GM21723 (cell line): ENCODE results near the gene RABL6.
"Not testable (repeated sequence)": the region's sequence is repeated elsewhere in the genome, so short reads cannot be mapped to it uniquely, and the experiment has no call there.

Experiments
- ATAC-seq: cut with Tn5 transposase; IDR thresholded peaks from one replicate; pipeline ENCODE4 v1.9.1; 2021; ENCODE audit warnings: mild to moderate bottlenecking, moderate library complexity; ENCODE audit not compliant: unreplicated experiment

RABL6 gene

DNA sequence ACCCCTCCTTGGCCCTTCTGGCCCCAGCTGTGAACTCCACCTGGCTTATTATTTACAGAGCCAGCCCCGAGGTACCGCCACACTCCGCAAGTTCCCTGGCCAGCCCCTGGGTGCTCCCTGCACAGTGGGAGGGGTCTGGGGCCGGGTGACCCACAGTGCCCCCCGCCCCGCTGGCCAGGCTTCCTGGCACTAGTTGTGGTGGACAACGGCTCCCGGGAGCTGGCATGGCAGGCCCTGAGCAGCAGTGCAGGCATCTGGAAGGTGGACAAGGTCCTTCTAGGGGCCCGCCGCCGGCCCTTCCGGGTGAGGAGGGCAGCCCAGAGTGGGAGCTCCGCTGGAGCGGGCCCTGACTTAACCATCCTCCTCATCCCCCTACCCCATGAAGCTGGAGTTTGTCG lies 48.3 kb downstream of the RABL6 start:
- ATAC-seq = no peak

DNA sequence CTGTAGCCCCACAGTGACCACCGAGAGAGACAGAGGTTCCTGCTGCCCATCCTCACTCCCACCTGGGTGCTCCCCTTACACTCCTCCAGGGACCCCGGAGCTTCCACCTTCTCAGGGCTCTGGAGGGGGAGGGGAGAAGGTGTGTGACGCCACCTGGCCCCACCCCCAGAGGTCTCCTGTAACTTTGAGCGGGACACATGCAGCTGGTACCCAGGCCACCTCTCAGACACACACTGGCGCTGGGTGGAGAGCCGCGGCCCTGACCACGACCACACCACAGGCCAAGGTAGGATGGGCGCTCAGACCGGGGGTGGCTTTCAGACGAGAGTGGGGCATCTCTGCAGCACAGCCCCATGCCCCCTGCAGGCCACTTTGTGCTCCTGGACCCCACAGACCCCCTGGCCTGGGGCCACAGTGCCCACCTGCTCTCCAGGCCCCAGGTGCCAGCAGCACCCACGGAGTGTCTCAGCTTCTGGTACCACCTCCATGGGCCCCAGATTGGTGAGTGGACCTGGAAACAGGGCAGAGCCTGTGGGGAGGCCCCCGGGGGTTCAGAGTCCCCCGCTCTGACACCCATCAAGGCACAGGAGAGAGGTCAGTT lies 48.9 kb downstream of the RABL6 start:
- ATAC-seq = no peak

GRCh38 chr9:136857166-136857565 lies 49.4 kb downstream of the RABL6 start:
- no peak for ATAC-seq

- ATAC-seq = no peak
These were observed 50.0 kb downstream of the RABL6 start for GRCh38 chr9:136857581-136858412.

- no peak for ATAC-seq
These were observed 50.7 kb downstream of the RABL6 start for GRCh38 chr9:136858452-136858843.

DNA sequence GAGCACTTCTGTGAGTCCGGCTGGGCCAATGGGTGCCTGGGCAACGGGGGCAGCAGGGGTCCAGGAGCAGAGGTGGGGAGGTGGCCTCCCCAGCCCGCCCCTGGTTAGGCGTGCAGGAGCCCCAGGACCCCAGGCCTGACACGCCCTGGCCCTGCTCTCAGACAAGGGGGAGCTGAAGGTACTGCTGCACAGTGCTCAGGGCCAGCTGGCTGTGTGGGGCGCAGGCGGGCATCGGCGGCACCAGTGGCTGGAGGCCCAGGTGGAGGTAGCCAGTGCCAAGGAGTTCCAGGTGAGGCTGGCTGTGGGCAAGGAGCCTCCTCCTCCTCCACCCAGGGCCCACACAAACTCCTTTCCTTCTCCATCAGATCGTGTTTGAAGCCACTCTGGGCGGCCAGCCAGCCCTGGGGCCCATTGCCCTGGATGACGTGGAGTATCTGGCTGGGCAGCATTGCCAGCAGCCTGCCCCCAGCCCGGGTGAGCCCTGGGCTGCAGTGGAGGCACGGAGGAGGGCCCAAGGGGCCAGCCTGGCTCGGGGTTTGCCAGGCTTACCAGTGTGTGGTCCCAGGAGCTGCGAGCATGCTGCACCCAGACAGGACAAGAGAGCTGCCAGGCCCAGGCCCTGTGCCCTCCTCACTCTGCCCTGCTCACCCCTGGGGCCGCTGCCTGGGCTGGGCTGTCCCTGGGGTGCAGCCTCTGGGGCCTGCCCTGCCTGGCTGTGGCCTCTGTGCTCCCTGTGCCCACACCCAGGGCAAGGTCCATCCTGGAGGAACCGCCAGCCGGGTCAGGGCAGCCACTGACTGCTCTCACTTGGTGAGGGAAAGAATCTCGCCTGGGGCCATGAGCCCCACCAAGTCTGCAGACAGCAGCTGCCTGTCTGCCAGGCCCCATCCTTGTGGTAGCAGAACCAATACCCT lies 51.4 kb downstream of the RABL6 start:
- no peak for ATAC-seq

GRCh38 chr9:136860529-136860928 lies 52.8 kb downstream of the RABL6 start:
- no peak for ATAC-seq

GRCh38 chr9:136860933-136861873 lies 53.5 kb downstream of the RABL6 start:
- ATAC-seq = no peak

DNA sequence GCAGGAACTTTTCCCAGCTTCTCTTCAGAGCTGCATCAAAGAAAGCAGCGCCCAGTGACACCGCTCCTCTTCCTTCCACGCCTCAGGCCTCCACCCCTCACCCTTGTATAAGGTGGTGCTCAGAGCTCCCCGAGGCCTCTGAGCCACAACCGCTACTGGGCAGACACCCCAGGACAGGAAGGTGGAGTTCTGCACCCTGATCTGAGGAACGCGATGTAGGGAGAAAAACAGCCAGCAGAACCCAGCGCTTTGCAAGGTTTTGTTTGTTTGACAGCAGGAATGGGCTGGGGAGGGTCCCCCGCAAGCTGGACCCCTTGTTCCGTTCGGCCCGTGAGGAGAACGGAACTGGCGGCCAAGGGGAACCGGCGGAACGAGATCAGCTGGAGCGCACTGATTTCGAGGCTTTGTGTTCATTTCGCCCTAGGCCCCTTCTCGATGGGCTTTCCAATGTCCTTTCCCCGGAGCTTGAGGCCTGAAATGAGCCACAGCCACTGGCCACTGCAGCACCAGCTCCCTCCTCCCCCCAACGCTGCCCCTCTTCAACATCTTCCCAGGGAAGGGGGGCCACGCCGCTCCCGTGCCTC lies 54.2 kb downstream of the RABL6 start:
- no peak for ATAC-seq

DNA sequence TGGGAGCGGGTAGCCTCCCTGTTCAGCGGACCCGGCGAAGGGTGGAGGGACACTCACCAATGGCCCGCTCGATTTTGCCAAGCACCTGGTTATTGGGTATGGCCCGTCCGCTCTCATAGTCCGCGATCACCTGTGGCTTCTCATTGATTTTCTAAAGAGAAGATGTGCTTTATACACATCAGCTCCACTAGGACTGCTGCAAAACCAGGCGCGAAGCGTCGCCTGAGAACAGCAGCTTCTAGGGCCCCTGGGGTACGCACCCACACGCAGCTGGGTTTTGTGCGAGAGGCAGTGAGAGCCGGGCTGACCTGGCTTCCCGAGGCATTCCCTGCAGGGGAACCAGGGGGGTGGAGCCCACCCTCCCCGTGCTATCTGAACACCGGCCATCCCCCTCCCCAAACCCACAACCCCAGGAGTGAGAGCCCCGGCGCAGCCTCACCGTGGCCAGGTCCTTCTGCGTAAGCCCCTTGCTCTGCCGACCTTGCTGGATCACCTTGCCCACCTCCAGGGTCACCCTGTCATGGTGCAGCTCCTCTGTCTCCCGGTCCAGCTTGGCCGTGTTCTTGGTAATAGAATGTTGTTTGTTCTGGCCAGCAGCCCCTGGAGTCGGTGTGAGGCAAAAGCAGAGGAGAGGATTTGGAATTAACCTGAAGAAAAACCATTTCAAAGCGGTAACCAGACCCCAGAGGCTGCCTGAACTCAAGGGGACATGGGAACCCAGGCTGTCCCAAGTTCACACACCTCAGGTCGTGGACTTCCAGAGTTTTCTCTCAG lies 55.3 kb downstream of the RABL6 start:
- no peak for ATAC-seq

DNA sequence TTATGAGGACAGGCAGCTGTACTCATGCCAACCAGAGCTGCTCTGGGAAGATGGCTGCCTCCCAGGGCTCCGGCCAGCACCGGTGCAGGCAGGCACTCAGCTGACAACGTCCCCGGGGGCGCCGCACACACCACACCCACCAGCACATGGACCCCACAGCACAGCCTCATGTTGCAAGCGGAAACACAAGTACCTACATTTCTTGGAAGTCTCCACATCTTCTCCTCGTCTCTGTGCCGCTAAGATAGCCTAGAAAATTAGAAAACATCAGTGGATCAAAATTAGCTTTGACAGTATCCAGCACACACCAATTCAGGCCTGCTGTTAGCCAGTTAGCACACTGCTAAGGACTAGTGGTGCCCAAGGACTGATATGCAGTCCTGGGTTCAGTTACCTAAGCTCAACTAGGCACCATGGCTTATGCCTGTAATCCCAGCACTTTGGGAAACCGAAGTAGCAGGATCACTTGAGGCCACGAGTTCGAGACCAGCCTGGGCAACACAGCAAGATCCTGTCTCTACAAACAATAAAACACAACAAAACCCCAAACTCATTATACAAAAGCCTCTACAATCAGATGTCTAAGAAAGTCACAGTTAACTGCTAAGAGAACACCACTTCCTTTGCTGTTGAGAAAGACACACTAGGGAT lies 56.0 kb downstream of the RABL6 start:
- no peak for ATAC-seq

DNA sequence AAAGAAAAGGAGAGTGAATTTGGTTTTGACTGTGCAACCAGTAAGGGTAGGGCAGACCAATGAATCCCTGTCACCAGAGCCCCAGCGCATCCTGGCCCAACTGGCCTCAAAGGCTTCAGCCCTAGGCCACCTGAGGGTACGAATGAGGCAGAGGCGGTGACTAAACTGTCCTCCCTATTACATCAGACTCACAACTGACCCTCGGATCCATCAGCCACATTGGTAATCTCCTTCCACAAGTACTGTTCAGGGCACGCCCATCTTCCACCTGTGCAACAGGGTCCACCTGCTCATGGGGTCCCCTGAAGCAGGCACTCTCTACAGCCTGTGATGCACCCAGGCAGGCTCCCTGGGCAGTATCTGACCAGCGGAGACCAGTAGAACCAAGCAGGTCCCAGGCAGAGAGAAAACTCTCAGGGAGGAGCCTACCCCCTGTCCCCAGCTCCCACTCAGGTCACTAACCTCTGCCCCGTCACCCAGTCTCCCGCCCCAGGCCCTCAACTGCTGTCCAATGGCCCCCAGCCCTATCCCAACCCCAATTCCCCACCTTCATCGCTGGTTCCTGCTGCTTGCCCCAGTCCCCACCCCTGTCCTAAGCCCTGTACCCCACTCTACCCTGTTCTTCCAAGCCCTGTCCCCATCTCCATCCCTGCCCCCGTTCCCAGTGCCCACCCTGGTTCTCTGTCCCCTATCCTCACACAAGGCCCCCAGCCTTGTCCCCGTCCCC lies 57.5 kb downstream of the RABL6 start:
- no peak for ATAC-seq

GRCh38 chr9:136865768-136866103 lies 58.0 kb downstream of the RABL6 start:
- no peak for ATAC-seq

DNA sequence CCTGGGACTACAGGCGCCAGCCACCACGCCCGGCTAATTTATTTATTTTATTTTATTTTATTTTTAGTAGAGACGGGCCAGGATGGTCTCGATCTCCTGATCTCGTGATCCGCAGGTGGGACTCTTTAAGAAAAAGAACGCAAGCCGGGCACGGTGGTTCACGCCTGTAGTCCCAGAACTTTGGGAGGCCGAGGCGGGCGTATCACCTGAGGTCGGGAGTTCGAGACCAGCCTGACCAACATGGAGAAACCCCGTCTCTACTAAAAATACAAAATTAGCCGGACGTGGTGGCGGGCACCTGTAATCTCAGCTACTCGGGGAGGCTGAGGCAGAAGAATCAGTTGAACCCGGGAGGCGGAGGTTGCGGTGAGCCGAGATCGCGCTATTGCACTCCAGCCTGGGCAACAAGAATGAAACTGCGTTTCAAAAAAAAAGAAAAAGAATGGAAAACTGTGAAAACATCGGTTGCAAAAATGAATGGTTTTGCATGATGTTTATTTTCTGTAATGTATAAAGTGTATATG lies 59.2 kb downstream of the RABL6 start:
- ATAC-seq = not testable (repeated sequence)

DNA sequence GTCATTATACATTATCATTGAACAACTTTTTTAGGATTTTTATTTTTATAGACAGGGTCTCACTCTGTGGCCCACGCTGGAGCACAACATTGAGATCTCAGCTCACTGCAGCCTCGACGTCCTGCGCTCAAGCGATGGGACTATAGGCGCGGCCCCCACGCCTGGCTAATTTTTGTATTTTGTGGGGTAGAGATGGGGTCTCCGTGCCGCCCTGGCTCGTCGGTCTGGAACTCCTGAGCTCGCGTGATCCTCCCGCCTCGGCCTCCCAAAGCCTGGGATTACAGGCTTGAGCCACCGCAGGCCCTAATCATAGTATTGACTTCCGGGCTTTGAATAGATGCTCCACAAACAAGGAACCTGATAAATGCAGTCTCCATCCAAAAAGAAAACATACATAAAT lies 59.7 kb downstream of the RABL6 start:
- ATAC-seq = no peak

DNA sequence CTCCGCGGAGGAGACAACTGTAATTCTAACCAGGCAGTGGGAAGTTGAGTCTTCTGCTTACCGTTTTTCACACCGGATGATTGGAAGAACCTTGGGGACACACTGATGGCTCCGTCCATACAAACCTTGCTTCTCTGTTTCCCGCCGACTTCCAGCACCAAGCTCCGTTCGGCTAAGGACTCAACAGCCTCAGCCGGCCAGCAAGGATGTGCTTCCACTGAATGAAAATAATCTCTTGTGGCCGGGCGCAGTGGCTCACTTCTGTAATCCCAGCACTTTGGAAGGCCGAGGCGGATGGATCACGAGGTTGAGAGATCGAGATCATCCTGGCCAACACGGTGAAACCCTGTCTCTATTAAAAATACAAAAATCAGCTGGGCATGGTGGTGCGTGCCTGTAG lies 60.2 kb downstream of the RABL6 start:
- ATAC-seq = no peak

DNA sequence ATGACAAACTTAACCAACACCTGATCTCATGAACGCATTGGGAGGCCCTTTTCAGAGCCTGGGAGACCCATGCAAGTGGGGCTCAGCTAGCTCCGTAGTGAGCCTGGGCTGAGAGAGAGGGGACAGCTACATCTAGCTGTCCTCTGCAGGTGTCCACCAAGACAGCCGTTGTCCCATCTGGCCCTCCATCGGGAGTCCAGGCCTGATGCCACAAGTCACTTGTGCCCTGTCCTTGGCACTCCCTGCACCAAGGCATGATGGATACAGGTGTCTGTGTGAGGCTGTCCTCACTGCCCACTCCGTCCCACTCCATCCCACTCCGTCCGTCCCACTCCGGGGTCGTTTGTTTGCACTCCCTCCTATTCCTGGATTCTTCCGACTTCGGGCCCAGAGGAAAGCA lies 60.9 kb downstream of the RABL6 start:
- ATAC-seq = no peak

DNA sequence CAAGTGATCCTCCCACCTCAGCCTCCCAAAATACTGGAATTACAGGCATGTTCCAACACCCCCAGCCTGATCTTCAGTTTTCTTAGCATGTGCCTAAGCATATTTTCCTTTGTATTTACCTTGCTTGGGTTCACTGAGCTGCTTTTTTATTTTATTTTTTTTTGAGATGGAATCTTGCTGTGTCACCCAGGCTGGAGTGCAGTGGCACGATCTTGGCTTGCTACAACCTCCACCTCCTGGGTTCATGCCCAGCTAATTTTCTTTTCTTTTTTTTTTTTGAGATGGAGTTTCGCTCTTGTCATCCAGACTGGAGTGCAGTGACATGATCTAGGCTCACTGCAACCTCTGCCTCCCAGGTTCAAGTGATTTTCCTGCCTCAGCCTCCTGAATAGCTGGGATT lies 61.9 kb downstream of the RABL6 start:
- ATAC-seq = not testable (repeated sequence)
